HG03565 (cell line): ENCODE measurements around the gene YWHAE.
"Not testable (repeated sequence)": the region's sequence is repeated elsewhere in the genome, so short reads cannot be mapped to it uniquely, and the experiment has no call there.

ENCODE experiments used
- ATAC-seq: cut with Tn5 transposase; IDR thresholded peaks from one replicate; pipeline ENCODE4 v1.9.1; 2021; ENCODE audit warnings: mild to moderate bottlenecking, moderate library complexity; ENCODE audit not compliant: unreplicated experiment

The YWHAE gene

GRCh38 chr17:1413281-1413791 lies 13.3 kb upstream of the YWHAE start:
- ATAC-seq: no peak

- no peak for ATAC-seq
Measured at GRCh38 chr17:1412185-1413110, 12.4 kb upstream of the YWHAE start.

DNA sequence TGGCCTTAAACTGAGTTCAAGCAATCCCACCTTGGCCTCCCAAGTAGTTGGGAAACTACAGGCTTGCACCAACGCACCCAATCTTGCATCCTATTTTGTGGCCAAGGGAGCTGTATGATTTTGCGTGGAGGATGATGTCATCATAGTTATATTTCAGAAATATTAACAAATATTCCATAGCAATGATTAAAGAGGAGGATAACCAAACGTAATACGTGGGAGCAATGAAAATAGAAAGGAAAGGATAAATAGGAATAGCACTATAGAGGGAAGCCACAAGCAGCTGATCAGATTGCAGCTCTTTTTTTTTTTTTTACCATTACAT lies 2.2 kb upstream of the YWHAE start:
- no peak for ATAC-seq

DNA sequence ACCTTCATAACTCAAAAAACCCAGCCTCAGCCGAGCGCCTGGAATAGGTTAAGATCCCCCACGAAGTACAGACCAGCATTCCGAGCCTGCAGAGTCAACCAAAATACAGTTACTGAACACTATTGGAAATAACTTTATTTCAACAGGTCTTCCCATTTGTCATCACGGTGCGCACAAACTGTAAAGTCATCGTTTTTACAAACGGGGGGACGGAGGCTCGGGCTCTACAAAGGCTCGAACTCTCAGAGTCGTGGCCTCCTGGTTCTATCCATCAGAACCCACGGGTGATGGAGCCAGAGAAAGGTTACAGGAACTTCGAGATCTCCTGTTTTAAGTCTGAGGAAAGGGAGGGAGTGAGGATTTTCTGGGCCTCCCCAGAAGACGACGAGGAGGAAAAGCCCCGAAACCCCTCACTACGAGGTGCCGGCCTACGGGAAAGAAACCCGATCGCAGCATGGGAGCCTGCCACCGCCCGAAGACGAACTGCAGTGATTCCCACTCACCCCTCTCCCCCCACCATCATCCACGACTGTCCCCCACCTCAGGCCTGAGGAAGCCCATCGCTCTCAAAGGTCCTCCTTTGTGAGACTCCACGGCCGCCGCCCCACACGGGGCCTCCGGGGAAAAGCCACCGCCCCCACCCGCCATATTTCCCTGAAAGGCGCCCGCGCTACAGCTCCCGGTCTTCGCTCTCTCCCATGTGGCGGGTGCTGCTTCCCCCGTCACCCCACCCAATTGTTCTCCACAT lies 917 bp downstream of the YWHAE start:
- no peak for ATAC-seq

DNA sequence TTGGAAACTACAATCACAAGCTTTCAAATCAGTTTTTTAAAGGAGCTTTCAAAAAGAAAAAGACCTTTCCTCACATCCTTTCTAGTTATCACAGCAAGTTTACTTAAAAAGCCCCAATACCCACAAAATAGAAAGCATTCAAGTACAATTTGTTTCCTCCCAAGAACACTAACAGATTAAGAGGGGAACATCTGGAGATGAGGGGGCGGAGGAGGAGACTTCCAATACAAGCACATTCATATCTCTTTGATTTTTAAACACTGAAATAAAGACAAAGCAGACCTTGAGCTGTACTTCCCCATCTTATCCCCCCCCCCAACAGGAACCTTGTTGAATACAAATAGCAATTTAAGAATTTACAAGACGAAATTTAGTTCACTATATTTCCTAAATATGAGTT lies 2.0 kb downstream of the YWHAE start:
- no peak for ATAC-seq

DNA sequence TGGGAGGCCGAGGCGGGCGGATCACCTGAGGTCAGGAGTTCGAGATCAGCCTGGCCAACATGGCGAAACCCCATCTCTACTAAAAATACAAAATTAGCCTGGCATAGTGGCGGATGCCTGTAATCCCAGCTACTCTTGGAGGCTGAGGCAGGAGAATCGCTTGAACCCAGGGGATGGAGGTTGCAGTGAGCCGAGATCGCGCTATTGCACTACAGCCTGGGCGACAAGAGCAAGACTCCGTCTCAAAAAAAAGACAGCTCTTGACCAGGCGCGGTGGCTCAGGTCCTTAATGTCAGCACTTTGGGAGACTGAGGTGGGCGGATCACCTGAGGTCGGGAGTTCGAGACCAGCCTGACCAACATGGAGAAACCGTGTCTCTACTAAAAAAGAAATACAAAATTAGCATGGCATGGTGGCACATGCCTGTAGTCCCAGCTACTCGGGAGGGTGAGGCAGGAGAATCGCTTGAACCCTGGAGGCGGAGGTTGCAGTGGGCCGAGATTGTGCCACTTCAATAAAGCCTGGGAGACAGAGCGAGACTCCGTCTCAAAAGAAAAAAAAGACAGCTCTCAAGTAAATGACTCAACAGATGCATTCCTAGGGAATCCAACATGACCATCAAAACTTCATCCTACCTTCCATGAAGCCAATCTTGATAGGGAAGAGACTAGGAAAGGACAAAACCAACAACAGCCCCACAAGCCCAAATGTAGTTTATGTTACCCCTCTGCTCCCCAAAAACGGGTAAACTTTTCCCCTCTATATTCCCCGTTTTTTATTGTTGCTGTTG lies 4.0 kb downstream of the YWHAE start:
- ATAC-seq: not testable (repeated sequence)

GRCh38 chr17:1391577-1391976 lies 8.4 kb downstream of the YWHAE start:
- ATAC-seq: no peak

DNA sequence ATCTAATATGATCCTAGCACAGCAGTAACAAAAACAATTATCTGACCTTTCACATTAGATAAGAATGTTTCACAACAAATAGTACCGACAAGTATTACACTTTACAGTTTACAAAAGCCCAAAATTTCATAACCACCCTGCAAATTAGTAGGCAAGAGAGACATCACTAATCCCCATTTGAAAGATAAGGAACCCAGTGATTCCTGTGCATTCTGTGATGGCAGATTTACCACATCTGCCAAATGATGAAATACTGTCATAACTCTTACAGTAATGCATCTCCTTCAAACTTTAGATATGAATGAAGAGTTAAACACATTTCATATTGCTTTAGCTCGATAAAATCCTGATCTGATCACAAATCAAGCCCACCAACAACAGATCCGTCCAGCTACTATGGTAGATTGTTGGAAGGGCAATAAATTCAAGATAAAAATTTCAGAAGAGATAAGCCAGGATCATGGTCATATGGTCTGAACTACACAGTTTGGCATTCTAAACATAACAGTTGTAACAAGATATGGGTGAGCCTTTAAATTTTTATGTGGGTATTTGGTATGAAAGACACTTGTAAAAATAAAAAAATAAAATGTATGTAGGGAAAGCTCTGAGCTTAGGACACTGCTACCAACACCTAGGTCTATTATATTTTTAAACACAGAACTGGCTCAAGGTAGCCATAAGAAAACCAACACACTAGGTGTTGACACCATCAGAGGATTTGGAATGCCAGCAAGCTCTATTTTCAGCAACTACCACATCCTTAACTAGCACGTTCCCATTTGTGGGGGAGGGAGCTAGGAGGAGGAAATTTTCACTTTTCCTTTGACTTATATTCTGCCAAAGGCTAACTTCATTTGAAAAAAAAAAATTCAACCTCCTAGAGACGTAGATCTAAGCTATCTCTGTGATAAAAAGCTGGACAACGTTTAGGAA lies 9.3 kb downstream of the YWHAE start:
- ATAC-seq: no peak

- not testable (repeated sequence) for ATAC-seq
Measured at GRCh38 chr17:1387490-1388227, 12.4 kb downstream of the YWHAE start.

- ATAC-seq: not testable (repeated sequence)
Measured at GRCh38 chr17:1386675-1387190, 13.3 kb downstream of the YWHAE start.

DNA sequence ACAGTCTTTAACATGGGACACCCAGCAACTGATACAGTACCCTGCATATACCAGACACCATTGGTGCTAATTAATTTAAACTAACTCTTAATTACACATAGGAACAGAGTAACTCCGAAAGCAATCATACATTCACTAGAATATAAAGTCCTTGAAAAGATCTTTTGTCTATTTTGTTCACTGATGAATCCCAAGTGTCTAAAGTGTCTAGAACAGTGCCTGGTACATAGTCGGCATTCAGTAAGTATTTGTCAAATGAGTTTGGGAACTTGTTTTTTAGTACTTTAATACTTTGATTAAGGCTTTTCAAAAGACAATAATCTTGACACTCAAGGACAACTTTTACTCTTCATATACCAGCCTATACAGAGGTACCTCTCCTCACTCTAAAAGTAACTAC lies 13.8 kb downstream of the YWHAE start:
- ATAC-seq: no peak

GRCh38 chr17:1385861-1386260 lies 14.2 kb downstream of the YWHAE start:
- ATAC-seq: no peak

- no peak for ATAC-seq
Measured at GRCh38 chr17:1384905-1385435, 15.1 kb downstream of the YWHAE start.

GRCh38 chr17:1379930-1380313 lies 20.1 kb downstream of the YWHAE start:
- peak; percentile 43 for ATAC-seq

- ATAC-seq: no peak
Measured at GRCh38 chr17:1379208-1379929, 20.7 kb downstream of the YWHAE start.

DNA sequence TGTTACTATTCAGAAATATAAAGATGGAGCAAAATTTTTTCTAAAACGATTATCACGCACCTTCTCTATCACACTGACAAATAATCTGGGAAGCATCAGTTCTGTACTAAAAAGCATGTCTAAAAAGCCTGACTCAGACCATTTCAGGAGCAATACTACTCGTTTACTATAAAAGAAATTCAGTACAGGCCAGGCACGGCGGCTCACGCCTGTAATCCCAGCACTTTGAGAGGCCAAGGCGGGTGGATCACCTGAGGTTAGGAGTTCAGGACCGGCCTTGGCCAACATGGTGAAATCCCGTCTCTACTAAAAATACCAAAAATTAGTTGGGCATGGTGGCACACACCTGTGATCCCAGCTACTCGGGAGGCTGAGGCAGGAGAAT lies 21.6 kb downstream of the YWHAE start:
- ATAC-seq: not testable (repeated sequence)

GRCh38 chr17:1377334-1377733 lies 22.7 kb downstream of the YWHAE start:
- no peak for ATAC-seq

- ATAC-seq: no peak
Measured at GRCh38 chr17:1376061-1376460, 24.0 kb downstream of the YWHAE start.
